Measurements from ENCODE around the gene SAP30. TPM values are rescaled to one million over a fixed set of nuclear protein-coding genes. Genes with fewer than 3 reads are reported as not detected.
A peak's percentile ranks its signal among the peaks of the same experiment; 100 is the strongest.

SAP30 gene
- total RNA-seq, 1 experiment from 2014 or later = 20.0 TPM

GRCh38 chr4:173325007-173325736 is 45.6 kb upstream of the SAP30 start:
- no peaks in the 10 kb centered on the region for H3K4me1 Mint-ChIP-seq
- TF ChIP-seq ZNF416 (CRISPR knock-in tag; IDR thresholded peaks at IDR 0.05) (no peak), ARID4B (CRISPR knock-in tag; IDR thresholded peaks at IDR 0.05; ENCODE audit: borderline replicate concordance) (no peak), IRF1 (CRISPR knock-in tag; IDR thresholded peaks at IDR 0.05) (no peak), ZNF263 (CRISPR knock-in tag; IDR thresholded peaks at IDR 0.05; ENCODE audit: low read depth) (no peak), ATF1 (CRISPR knock-in tag; IDR thresholded peaks at IDR 0.05) (no peak), ATF6 (CRISPR knock-in tag; IDR thresholded peaks at IDR 0.05) (no peak), SMAD3 (CRISPR knock-in tag; IDR thresholded peaks at IDR 0.05; ENCODE audit: borderline replicate concordance) (no peak), NR1H2 (CRISPR knock-in tag; IDR thresholded peaks at IDR 0.05) (no peak), GABPB1 (CRISPR knock-in tag; IDR thresholded peaks at IDR 0.05) (no peak)
- H3K9me3 Mint-ChIP-seq = no peaks in the 10 kb centered on the region
- ChIA-PET CTCF (no interaction called here), POLR2A (no interaction called here)
- H3K36me3 Mint-ChIP-seq = peaks cover 32% of the 10 kb centered on the region
- H3K4me3 Mint-ChIP-seq = no peak overlapping the region
- H3K27me3 Mint-ChIP-seq (ENCODE audit: low read depth) = no peaks in the 10 kb centered on the region
- DNase-seq (ENCODE audit: low spot score) (no peak), ATAC-seq (peak; percentile 60)
- peak overlapping the region; percentile 20; the same call in 1 of the 2 replicates for H3K27ac Mint-ChIP-seq

- peaks cover 53% of the 10 kb centered on the region for H3K36me3 Mint-ChIP-seq
- POLR2A ChIA-PET = interaction anchor here (1.2 kb wide), 1 partner anchor 42 kb away, joined by 3 read pairs; the partner anchor contains the start of gene SAP30
These were observed 42.4 kb upstream of the SAP30 start for GRCh38 chr4:173328236-173328901.

More at GRCh38 chr4:173328236-173328901, 42.4 kb upstream of the SAP30 start:
- no peak overlapping the region for H3K4me3 Mint-ChIP-seq
- peaks cover 15% of the 10 kb centered on the region for H3K4me1 Mint-ChIP-seq
- no peaks in the 10 kb centered on the region for H3K27me3 Mint-ChIP-seq (ENCODE audit: low read depth)
- CTCF ChIA-PET = no interaction called here
- DNase-seq (ENCODE audit: low spot score) (no peak), ATAC-seq (no peak)
- H3K27ac Mint-ChIP-seq = no peak overlapping the region; the same call in 1 of the 2 replicates
- H3K9me3 Mint-ChIP-seq = no peaks in the 10 kb centered on the region
- TF ChIP-seq ATF6 (CRISPR knock-in tag; IDR thresholded peaks at IDR 0.05) (no peak), STAT6 (CRISPR knock-in tag; conservative IDR thresholded peaks at IDR 0.05; ENCODE audit: low read depth) (no peak), FOXP4 (CRISPR knock-in tag; IDR thresholded peaks at IDR 0.05) (no peak), EMX1 (CRISPR knock-in tag; IDR thresholded peaks at IDR 0.05) (no peak)
